K562 (cell line): ENCODE data around the gene ECM1. TPM values are rescaled to one million over a fixed set of nuclear protein-coding genes. Genes with fewer than 3 reads are reported as not detected.
A peak's percentile ranks its signal among the peaks of the same experiment; 100 is the strongest.

Experiments
- ATAC-seq: fragments of 200-7000 bp; cut with Tn5 transposase; 3 replicates; pipeline ENCODE4 v1.9.1; 2020; ENCODE audit warnings: moderate library complexity
- BruUV-seq: library from RNA; stranded (reverse); fragments of 400-500 nt; replicated peaks from 2 replicates; lab custom pipeline; 2021; lab: Mats Ljungman, UMichigan
- CTCF ChIA-PET: fragments of 300-600 bp; formaldehyde crosslinking; extraction: SDS; loops from one replicate; lab custom pipeline; 2021; ENCODE audit warnings: low intra/inter-chr PET ratio; lab: Yijun Ruan, JAX
- POLR2A ChIA-PET: fragments of 300-600, 350-650 bp; sonication (Branson Sonifier 250); formaldehyde crosslinking; extraction: SDS; loops from one replicate; lab custom pipeline; 2021; ENCODE audit warnings: antibody characterized with exemption, inconsistent platforms; lab: Yijun Ruan, JAX
- DNase-seq, 4 experiments: peaks; one replicate each; pipeline versions ENCODE4 v3.0.0 to v3.0.0-alpha.2; 2011 to 2018; ENCODE audit warnings: low spot score in 3 of 4, mixed read lengths in 3 of 4; ENCODE audit errors: extremely low read depth in 1 of 4
- FAIRE-seq: peaks from 2 replicates; lab custom pipeline; 2011; peaks lifted over from hg19 to GRCh38; lab: Jason Lieb, UNC
- H2AFZ ChIP-seq: 2 replicates; pipeline ENCODE4 v1.6.0; 2011; ENCODE audit warnings: low read depth, low read length, control low read depth, inconsistent platforms
- H3K27ac ChIP-seq: fragments of 200-600 bp; 3 replicates; pipeline ENCODE4 v1.8.0; 2011; ENCODE audit warnings: low read depth, mild to moderate bottlenecking, control low read depth, inconsistent platforms, low read length, moderate library complexity, mixed read lengths; ENCODE audit errors: extremely low read depth
- H3K27me3 ChIP-seq, 2 experiments: fragments of 300-600 bp in 1 of 2; 2 replicates in 1 of 2; 3 replicates in 1 of 2; pipeline versions ENCODE4 v1.6.0 to v1.8.0; 2011; ENCODE audit warnings: inconsistent platforms in 2 of 2, low read length in 2 of 2, mild to moderate bottlenecking in 1 of 2, mixed read lengths in 1 of 2, moderate library complexity in 1 of 2; ENCODE audit not compliant: control insufficient read depth in 2 of 2, insufficient read depth in 2 of 2
- H3K36me3 ChIP-seq: fragments of 300-600 bp; 3 replicates; pipeline ENCODE4 v1.8.0; 2011; ENCODE audit warnings: mild to moderate bottlenecking, low read length, inconsistent platforms; ENCODE audit not compliant: control insufficient read depth, insufficient read depth
- H3K4me1 ChIP-seq, 2 experiments: fragments of 200-600 bp in 1 of 2; replicated peaks in 1 of 2; 2 replicates in 1 of 2; 3 replicates in 1 of 2; pipeline versions ENCODE4 v1.5.1 to v1.8.0; 2011; ENCODE audit warnings: inconsistent platforms in 2 of 2, low read length in 2 of 2, mild to moderate bottlenecking in 1 of 2, mixed read lengths in 1 of 2, moderate library complexity in 1 of 2; ENCODE audit not compliant: control insufficient read depth in 2 of 2, insufficient read depth in 2 of 2
- H3K4me2 ChIP-seq: 2 replicates; pipeline ENCODE4 v1.6.1; 2011; ENCODE audit warnings: low read length, control low read depth, inconsistent platforms, mixed read lengths; ENCODE audit not compliant: insufficient read depth
- H3K4me3 ChIP-seq: fragments of 200-600 bp; sonication (generic), shearing (Covaris generic); 2 replicates; pipeline ENCODE4 v1.5.1; 2016; ENCODE audit warnings: control low read depth, inconsistent platforms
- H3K79me2 ChIP-seq: fragments of 200-600 bp; 3 replicates; pipeline ENCODE4 v1.8.0; 2011; ENCODE audit warnings: low read length, inconsistent platforms; ENCODE audit not compliant: control insufficient read depth, insufficient read depth
- H3K9ac ChIP-seq, 2 experiments: 2 replicates each; pipeline versions ENCODE4 v1.6.0 to v1.6.1; 2011; ENCODE audit warnings: low read depth in 2 of 2, low read length in 2 of 2, control low read depth in 1 of 2, inconsistent platforms in 1 of 2, mild to moderate bottlenecking in 1 of 2, mixed read lengths in 1 of 2; ENCODE audit not compliant: insufficient read depth in 1 of 2
- H3K9me1 ChIP-seq: one replicate; pipeline ENCODE4 v1.6.0; 2011; ENCODE audit warnings: inconsistent platforms, mild to moderate bottlenecking, low read length, moderate library complexity; ENCODE audit not compliant: control insufficient read depth, insufficient read depth
- H3K9me3 ChIP-seq: replicated peaks from 2 replicates; pipeline ENCODE4 v1.5.1; 2011; ENCODE audit warnings: low read depth, low read length, inconsistent platforms; ENCODE audit not compliant: control insufficient read depth, insufficient read depth
- H4K20me1 ChIP-seq: replicated peaks from 2 replicates; pipeline ENCODE4 v1.6.1; 2011; ENCODE audit warnings: low read length, inconsistent platforms, mixed read lengths; ENCODE audit not compliant: control insufficient read depth, insufficient read depth
- CCAR2 ChIP-seq: fragments of 200-400 bp; formaldehyde crosslinking; IDR thresholded peaks from 2 replicates; pipeline ENCODE4 v1.6.1; 2017; ENCODE audit warnings: mild to moderate bottlenecking, low read depth, low read length
- CREB1 ChIP-seq, 2 experiments: sonication (generic) in 1 of 2; formaldehyde crosslinking in 1 of 2; IDR thresholded peaks; 2 replicates each; pipeline versions ENCODE4 v1.6.1 to v1.8.0; 2012 to 2022; ENCODE audit warnings: inconsistent platforms in 1 of 2, mild to moderate bottlenecking in 1 of 2, missing genetic modification reagents in 1 of 2, moderate library complexity in 1 of 2
- FOXA3 ChIP-seq, 2 experiments: fragments of 450-650 bp in 1 of 2; sonication (generic) in 1 of 2; formaldehyde crosslinking; IDR thresholded peaks in 1 of 2; conservative IDR thresholded peaks in 1 of 2; 2 replicates each; pipeline versions ENCODE4 v1.4.0 to v1.8.0; 2020 to 2022; ENCODE audit warnings: mild to moderate bottlenecking in 2 of 2, missing genetic modification reagents in 1 of 2
- KDM1A ChIP-seq, 2 experiments: fragments of 450-650 bp; IDR thresholded peaks; 2 replicates each; pipeline ENCODE4 v1.6.1; 2016; ENCODE audit warnings: mild to moderate bottlenecking in 2 of 2
- MAFK ChIP-seq: IDR thresholded peaks from 2 replicates; pipeline ENCODE4 v1.6.1; 2011; ENCODE audit warnings: low read length, improper control_type of control experiment
- MAX ChIP-seq: sonication (generic); formaldehyde crosslinking; IDR thresholded peaks from 2 replicates; pipeline ENCODE4 v1.9.0; 2022; ENCODE audit warnings: mild to moderate bottlenecking, missing genetic modification reagents
- MLX ChIP-seq, 2 experiments: fragments of 450-650 bp in 1 of 2; sonication (generic) in 1 of 2; formaldehyde crosslinking; conservative IDR thresholded peaks; 2 replicates each; pipeline versions ENCODE4 v1.4.0 to v1.8.1; 2020 to 2022; ENCODE audit warnings: mild to moderate bottlenecking in 1 of 2, missing genetic modification reagents in 1 of 2
- NFRKB ChIP-seq: fragments of 450-650 bp; IDR thresholded peaks from 2 replicates; pipeline ENCODE4 v1.6.1; 2016; ENCODE audit warnings: low read depth
- NUFIP1 ChIP-seq: fragments of 450-650 bp; IDR thresholded peaks from 2 replicates; pipeline ENCODE4 v1.6.1; 2018; ENCODE audit not compliant: partially characterized antibody
- PHF20 ChIP-seq: fragments of 450-650 bp; IDR thresholded peaks from 2 replicates; pipeline ENCODE4 v1.6.1; 2018; ENCODE audit not compliant: partially characterized antibody
- POLR2A ChIP-seq: fragments of 450-650 bp; conservative IDR thresholded peaks from 2 replicates; pipeline ENCODE4 v1.6.1; 2016
- POLR2AphosphoS2 ChIP-seq: IDR thresholded peaks from 2 replicates; pipeline ENCODE4 v1.6.1; 2012; ENCODE audit warnings: low read length, improper control_type of control experiment
- POLR2AphosphoS5 ChIP-seq: IDR thresholded peaks from 2 replicates; pipeline ENCODE4 v1.6.1; 2011; ENCODE audit warnings: mild to moderate bottlenecking, low read depth, low read length, moderate library complexity; ENCODE audit not compliant: control insufficient read depth, insufficient read depth
- POLR2B ChIP-seq: fragments of 450-650 bp; IDR thresholded peaks from 2 replicates; pipeline ENCODE4 v1.6.1; 2018; ENCODE audit warnings: low read depth; ENCODE audit not compliant: partially characterized antibody
- RAD51 ChIP-seq: fragments of 450-650 bp; IDR thresholded peaks from 2 replicates; pipeline ENCODE4 v1.7.1; 2016; ENCODE audit warnings: low read depth, mild to moderate bottlenecking, borderline replicate concordance
- RBFOX2 ChIP-seq: fragments of 200-400 bp; formaldehyde crosslinking; IDR thresholded peaks from 2 replicates; pipeline ENCODE4 v1.6.1; 2017; ENCODE audit warnings: low read depth, mild to moderate bottlenecking, low read length, moderate library complexity
- SUPT5H ChIP-seq: fragments of 450-650 bp; IDR thresholded peaks from 2 replicates; pipeline ENCODE4 v1.6.1; 2016
- ZKSCAN8 ChIP-seq: fragments of 200-800 bp; sonication (Bioruptor generic); IDR thresholded peaks from 2 replicates; pipeline ENCODE4 v1.6.1; 2016; ENCODE audit warnings: missing genetic modification characterization, missing compliant biosample characterization
- WGBS: fragments of 100-300 bp; shearing (Covaris generic); methylation state at CpG from one replicate; pipeline ENCODE4 v1.1.6; 2016; ENCODE audit warnings: low coverage, mixed read lengths; ENCODE audit not compliant: insufficient coverage; ENCODE audit errors: missing lambda C conversion rate; 5-methylcytosine and 5-hydroxymethylcytosine counted together
- in situ Hi-C: fragments of 300-500 bp; cut with MboI; formaldehyde crosslinking; loops from 4 replicates; pipeline ENCODE4 v1.15.0; 2018; ENCODE audit warnings: inconsistent platforms, mixed read lengths
- intact Hi-C: fragments of 100-400 bp; cut with micrococcal nuclease; formaldehyde crosslinking; loops from 2 replicates; pipeline ENCODE4 v1.14.2; 2022
- polyA plus RNA-seq, 8 experiments: library from polyadenylated mRNA; depleted of rRNA in 4 of 8; stranded (reverse) in 5 of 8; unstranded in 3 of 8; fragments of >200 nt; fragmentation: Nextera tagmentation in 2 of 8; fragmentation: Illumina TruSeq in 1 of 8; extraction: Ambion mirVana in 2 of 8; extraction: Trizol in 1 of 8; gene quantifications; 2 replicates each; pipeline versions ENCODE4 v1.2.1 to v1.2.3, GENCODE V29; 2011 to 2014; ENCODE audit warnings: inconsistent platforms in 1 of 8, missing spikeins in 1 of 8
- total RNA-seq, 7 experiments: library from RNA; depleted of rRNA in 6 of 7; stranded (reverse); fragments of >200 nt in 6 of 7; fragmentation: Illumina TruSeq in 2 of 7; extraction: Trizol in 2 of 7; gene quantifications; 2 replicates each; pipeline versions ENCODE4 v1.2.1 to v1.2.3, GENCODE V29; 2011 to 2021; ENCODE audit warnings: low replicate concordance in 1 of 7

Gene ECM1
- total and polyA plus RNA-seq, 9 of the 15 experiments (the other 6 are each of a cell fraction or from before 2014, with no cell fraction given), result 6.6 to 52.2 (median 12.8) TPM

- no peak for ATAC-seq
- TF ChIP-seq MLX (CRISPR knock-in tag; conservative IDR thresholded peaks at IDR 0.05), result no peak
- peak; percentile 58 for TF ChIP-seq POLR2A
- TF ChIP-seq MAX (CRISPR knock-in tag), result peak; percentile 81
- peak; percentile 37; the same call in 1 of the 2 replicates for TF ChIP-seq POLR2AphosphoS5
- TF ChIP-seq KDM1A (IDR thresholded peaks at IDR 0.05), result peak in 1 of 2 experiments; percentile 76; a peak in 1 of 4 replicates
- 0 out of 4 replicates have a peak, but pooled peaks of 1 of the 2 experiments have one; percentile 23 for TF ChIP-seq FOXA3 (CRISPR knock-in tag; conservative IDR thresholded peaks at IDR 0.05 in 1 of 2, IDR thresholded peaks at IDR 0.05 in 1 of 2)
- TF ChIP-seq ZKSCAN8, result no peak
- 0 out of 2 replicates have a peak, but pooled peaks have one; percentile 22 for TF ChIP-seq RBFOX2
- no peak for TF ChIP-seq NUFIP1
- no peak for TF ChIP-seq RAD51
- TF ChIP-seq SUPT5H, result peak; percentile 75
- TF ChIP-seq POLR2AphosphoS2, result peak; percentile 66; the same call in 1 of the 2 replicates
- no peak for TF ChIP-seq MAFK
- no peak for TF ChIP-seq CREB1 (IDR thresholded peaks at IDR 0.05)
- TF ChIP-seq CREB1 (CRISPR knock-in tag; IDR thresholded peaks at IDR 0.05), result no peak
- TF ChIP-seq NFRKB, result peak; percentile 43; the same call in 1 of the 2 replicates
- TF ChIP-seq POLR2B, result peak; percentile 42
- TF ChIP-seq PHF20, result peak; percentile 83
- TF ChIP-seq CCAR2, result 0 out of 2 replicates have a peak, but pooled peaks have one; percentile 68
- Histone ChIP-seq H4K20me1 (peaks cover 18% of the 10 kb centered on the region), H3K27me3 (no peaks in the 10 kb centered on the region), H3K27ac (no peak overlapping the region; the same call in 2 of the 3 replicates), H2AFZ (no peak overlapping the region), H3K4me2 (no peak overlapping the region), H3K9me3 (no peaks in the 10 kb centered on the region), H3K79me2 (peaks cover 66% of the 10 kb centered on the region), H3K36me3 (peaks cover 85% of the 10 kb centered on the region), H3K4me1 (peaks cover 37 to 85% of the 10 kb centered on the region in 2 experiments), H3K9me1 (no peaks in the 10 kb centered on the region), H3K9ac (no peak overlapping the region), H3K4me3 (no peak overlapping the region)
- ChIA-PET CTCF (no interaction called here), POLR2A (interaction anchor here (0.6 to 2.3 kb wide), 4 partner anchors 8 to 40 kb away, joined by 3 to 12 read pairs (median 6); partner anchors contain the start of genes FALEC and MCL1)
- intact Hi-C loops, result no loop called here
- no peak for DNase-seq
- 92% methylated on average over 17 of the region's 19 CpGs for WGBS
- BruUV-seq, result no TSS peak
- in situ Hi-C loops, result no loop called here
- FAIRE-seq, result no peak
Measured at GRCh38 chr1:150555198-150555970, 47.5 kb downstream of the ECM1 start.
